Glutamatergic neuron (in vitro differentiated cells): ENCODE measurements around the gene GRM1. TPM values are rescaled to one million over a fixed set of nuclear protein-coding genes. Genes with fewer than 3 reads are reported as not detected.

Source experiments
- DNase-seq: peaks from one replicate; pipeline ENCODE4 v3.0.0; 2022
- H3K27ac Mint-ChIP-seq: one replicate; pipeline ENCODE4 v1.8.0; 2020; ENCODE audit warnings: mild to moderate bottlenecking, mixed read lengths, inconsistent platforms; ENCODE audit not compliant: unreplicated experiment
- H3K27me3 Mint-ChIP-seq: one replicate; pipeline ENCODE4 v1.8.0; 2020; ENCODE audit warnings: mild to moderate bottlenecking, moderate library complexity, mixed read lengths, inconsistent platforms; ENCODE audit not compliant: unreplicated experiment
- H3K36me3 Mint-ChIP-seq: one replicate; pipeline ENCODE4 v1.8.0; 2020; ENCODE audit warnings: mild to moderate bottlenecking, mixed read lengths, inconsistent platforms; ENCODE audit not compliant: unreplicated experiment
- H3K4me1 Mint-ChIP-seq: one replicate; pipeline ENCODE4 v1.8.0; 2020; ENCODE audit warnings: mild to moderate bottlenecking, low read depth, mixed read lengths, inconsistent platforms; ENCODE audit not compliant: unreplicated experiment
- H3K4me3 Mint-ChIP-seq: one replicate; pipeline ENCODE4 v1.8.0; 2020; ENCODE audit warnings: mild to moderate bottlenecking, mixed read lengths, inconsistent platforms; ENCODE audit not compliant: unreplicated experiment
- H3K9me3 Mint-ChIP-seq: one replicate; pipeline ENCODE4 v1.8.0; 2020; ENCODE audit warnings: mild to moderate bottlenecking, moderate library complexity, mixed read lengths, inconsistent platforms; ENCODE audit not compliant: unreplicated experiment
- CTCF ChIP-seq: fragments of 200-600 bp; sonication (generic); IDR thresholded peaks from one replicate; pipeline ENCODE4 v1.5.0; 2021; ENCODE audit not compliant: partially characterized antibody, unreplicated experiment
- long read RNA-seq: library from polyadenylated mRNA; unstranded; transcript quantifications from one replicate; pipeline ENCODE4 v2.0.0, GENCODE V29; 2020; ENCODE audit not compliant: unreplicated experiment
- total RNA-seq: library from RNA; stranded (reverse); fragmentation: NEBNext Ultra II Directional; extraction: Animal tissue kit (Norgen Biotek cat#: 25700); gene quantifications from one replicate; pipeline ENCODE4 v1.2.1, GENCODE V29; 2021; ENCODE audit not compliant: unreplicated experiment

GRM1 gene
- total RNA-seq, result 0.17 TPM
- long read RNA-seq, result 0 reads

DNA sequence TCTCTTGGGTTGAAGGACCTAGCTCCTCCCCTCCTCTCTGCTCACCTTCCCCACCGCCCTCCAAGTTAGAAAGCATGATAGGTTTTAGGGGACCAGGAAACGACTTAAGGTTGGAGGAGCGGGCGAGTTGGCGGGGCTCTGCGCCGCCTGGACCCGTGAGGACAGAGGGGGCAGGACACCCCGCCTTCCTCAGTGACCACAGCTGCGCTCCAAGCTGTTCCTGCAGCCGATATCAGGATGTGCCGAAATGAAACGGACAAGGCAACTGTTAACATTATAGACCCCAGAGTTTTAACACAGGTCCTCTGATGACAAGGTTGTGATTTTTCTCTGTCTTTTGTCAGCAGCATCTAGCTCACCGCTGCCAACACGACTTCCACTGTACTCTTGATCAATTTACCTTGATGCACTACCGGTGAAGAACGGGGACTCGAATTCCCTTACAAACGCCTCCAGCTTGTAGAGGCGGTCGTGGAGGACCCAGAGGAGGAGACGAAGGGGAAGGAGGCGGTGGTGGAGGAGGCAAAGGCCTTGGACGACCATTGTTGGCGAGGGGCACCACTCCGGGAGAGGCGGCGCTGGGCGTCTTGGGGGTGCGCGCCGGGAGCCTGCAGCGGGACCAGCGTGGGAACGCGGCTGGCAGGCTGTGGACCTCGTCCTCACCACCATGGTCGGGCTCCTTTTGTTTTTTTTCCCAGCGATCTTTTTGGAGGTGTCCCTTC lies at the start of gene GRM1:
GRM1 (plus strand) TSS at position 212 of the 722 bp plus-strand sequence; CDS start at position 668, 456 bp downstream.
- peaks cover 14% of the 10 kb centered on the region for H3K27me3 Mint-ChIP-seq
- TF ChIP-seq CTCF, result no peak
- H3K27ac Mint-ChIP-seq, result no peak within 1 kb of the TSS
- peak; percentile 35 for DNase-seq
- H3K9me3 Mint-ChIP-seq, result no peaks in the 10 kb centered on the region
- peak within 1 kb of the TSS; percentile 94 for H3K4me3 Mint-ChIP-seq
- no peaks in the 10 kb centered on the region for H3K36me3 Mint-ChIP-seq
- H3K4me1 Mint-ChIP-seq, result peaks cover 5% of the 10 kb centered on the region

DNA sequence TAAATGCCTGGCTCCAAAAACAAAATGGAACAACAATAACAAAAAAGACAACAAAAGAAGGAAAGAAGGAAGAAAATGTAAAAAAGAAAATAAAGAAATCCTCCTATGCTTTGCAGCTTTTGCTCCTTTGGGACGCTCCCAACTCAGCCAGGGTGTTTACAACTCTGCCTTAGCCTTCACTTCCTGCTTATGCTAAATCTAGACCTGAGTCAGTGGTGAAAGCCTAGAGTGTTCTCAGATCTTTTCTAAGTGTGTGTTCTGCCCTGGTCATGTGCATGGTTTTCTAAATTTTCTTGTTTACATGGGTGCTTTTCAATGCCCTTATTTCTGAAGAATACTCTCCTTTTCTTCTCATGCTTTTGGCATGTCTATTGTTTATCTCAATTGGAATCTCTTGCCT lies 19.5 kb upstream of the GRM1 start:
- Mint-ChIP-seq H3K36me3 (no peaks in the 10 kb centered on the region), H3K4me3 (no peak overlapping the region), H3K4me1 (no peaks in the 10 kb centered on the region), H3K27ac (no peak overlapping the region), H3K9me3 (no peaks in the 10 kb centered on the region), H3K27me3 (no peaks in the 10 kb centered on the region)
- no peak for DNase-seq
- TF ChIP-seq CTCF, result no peak

GRCh38 chr6:146014233-146014632 lies 14.6 kb upstream of the GRM1 start:
- no peak for DNase-seq
- Mint-ChIP-seq H3K36me3 (no peaks in the 10 kb centered on the region), H3K4me3 (no peak overlapping the region), H3K27me3 (no peaks in the 10 kb centered on the region), H3K27ac (no peak overlapping the region), H3K9me3 (no peaks in the 10 kb centered on the region), H3K4me1 (no peaks in the 10 kb centered on the region)
- no peak for TF ChIP-seq CTCF

GRCh38 chr6:146017672-146018071 lies 11.2 kb upstream of the GRM1 start:
- Mint-ChIP-seq H3K27ac (no peak overlapping the region), H3K9me3 (no peaks in the 10 kb centered on the region), H3K36me3 (no peaks in the 10 kb centered on the region), H3K4me3 (no peak overlapping the region), H3K4me1 (no peaks in the 10 kb centered on the region), H3K27me3 (no peaks in the 10 kb centered on the region)
- TF ChIP-seq CTCF, result no peak
- no peak for DNase-seq

GRCh38 chr6:146026873-146027272 lies 2.0 kb upstream of the GRM1 start:
- Mint-ChIP-seq H3K27me3 (peaks cover 14% of the 10 kb centered on the region), H3K4me1 (peaks cover 5% of the 10 kb centered on the region), H3K27ac (no peak overlapping the region), H3K9me3 (peaks cover 4% of the 10 kb centered on the region), H3K36me3 (no peaks in the 10 kb centered on the region), H3K4me3 (no peak overlapping the region)
- no peak for TF ChIP-seq CTCF
- no peak for DNase-seq
